ENCODE data around the gene UBTD1. TPM values are rescaled to one million over a fixed set of nuclear protein-coding genes. Genes with fewer than 3 reads are reported as not detected.

The UBTD1 gene
- polyA plus RNA-seq, 1 donor from 2014 or later, result 3.3 TPM

DNA sequence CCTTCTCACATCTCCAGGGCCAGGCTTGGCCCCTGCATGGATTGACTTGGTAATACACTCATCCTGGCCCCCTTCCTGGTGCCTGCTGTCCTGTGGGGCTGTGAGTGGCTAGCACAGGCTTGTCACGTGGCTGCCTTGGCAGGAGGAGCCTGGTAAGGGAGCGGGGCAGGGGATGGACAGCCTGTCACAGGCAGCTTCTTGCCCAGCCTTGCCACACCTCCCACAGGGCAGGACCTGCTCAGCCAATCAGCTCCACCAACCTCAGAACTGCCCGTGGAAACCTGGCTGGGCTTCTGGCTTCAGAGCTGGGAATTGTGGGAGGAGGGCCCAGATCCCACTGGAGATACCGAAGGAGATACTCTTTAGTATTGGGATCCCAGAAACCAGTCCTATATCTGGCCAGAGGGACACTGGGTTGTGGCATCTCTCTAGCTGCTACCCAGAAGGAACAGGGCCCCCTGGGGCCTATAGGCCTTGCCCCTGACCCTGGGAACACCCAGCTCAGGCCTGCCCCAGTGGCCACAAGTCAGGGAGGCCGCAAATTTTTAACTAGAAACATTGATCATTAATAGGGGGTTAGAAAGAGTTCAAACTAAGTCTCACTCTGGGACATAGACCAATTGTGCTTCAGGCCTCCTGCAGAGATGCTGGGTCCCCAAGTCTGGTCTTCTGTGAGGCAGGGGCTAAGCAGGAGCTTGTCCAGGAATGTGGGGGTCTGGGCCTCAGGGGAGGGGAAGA lies 85.5 kb downstream of the UBTD1 start, which contains the start of gene HOGA1:
TSS of gene HOGA1 (plus strand) at position 330 of the 738 bp plus-strand sequence. CDS start at position 645, 315 bp downstream.
- H3K27me3 ChIP-seq (ENCODE audit: insufficient read depth, low read depth, low read length), result no peaks in the 10 kb centered on the region
- TF ChIP-seq, protein P1, sequence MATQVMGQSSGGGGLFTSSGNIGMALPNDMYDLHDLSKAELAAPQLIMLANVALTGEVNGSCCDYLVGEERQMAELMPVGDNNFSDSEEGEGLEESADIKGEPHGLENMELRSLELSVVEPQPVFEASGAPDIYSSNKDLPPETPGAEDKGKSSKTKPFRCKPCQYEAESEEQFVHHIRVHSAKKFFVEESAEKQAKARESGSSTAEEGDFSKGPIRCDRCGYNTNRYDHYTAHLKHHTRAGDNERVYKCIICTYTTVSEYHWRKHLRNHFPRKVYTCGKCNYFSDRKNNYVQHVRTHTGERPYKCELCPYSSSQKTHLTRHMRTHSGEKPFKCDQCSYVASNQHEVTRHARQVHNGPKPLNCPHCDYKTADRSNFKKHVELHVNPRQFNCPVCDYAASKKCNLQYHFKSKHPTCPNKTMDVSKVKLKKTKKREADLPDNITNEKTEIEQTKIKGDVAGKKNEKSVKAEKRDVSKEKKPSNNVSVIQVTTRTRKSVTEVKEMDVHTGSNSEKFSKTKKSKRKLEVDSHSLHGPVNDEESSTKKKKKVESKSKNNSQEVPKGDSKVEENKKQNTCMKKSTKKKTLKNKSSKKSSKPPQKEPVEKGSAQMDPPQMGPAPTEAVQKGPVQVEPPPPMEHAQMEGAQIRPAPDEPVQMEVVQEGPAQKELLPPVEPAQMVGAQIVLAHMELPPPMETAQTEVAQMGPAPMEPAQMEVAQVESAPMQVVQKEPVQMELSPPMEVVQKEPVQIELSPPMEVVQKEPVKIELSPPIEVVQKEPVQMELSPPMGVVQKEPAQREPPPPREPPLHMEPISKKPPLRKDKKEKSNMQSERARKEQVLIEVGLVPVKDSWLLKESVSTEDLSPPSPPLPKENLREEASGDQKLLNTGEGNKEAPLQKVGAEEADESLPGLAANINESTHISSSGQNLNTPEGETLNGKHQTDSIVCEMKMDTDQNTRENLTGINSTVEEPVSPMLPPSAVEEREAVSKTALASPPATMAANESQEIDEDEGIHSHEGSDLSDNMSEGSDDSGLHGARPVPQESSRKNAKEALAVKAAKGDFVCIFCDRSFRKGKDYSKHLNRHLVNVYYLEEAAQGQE (IDR thresholded peaks at IDR 0.05; ENCODE audit: borderline replicate concordance), result no peak
- no peak for TF ChIP-seq TAF1 (IDR thresholded peaks at IDR 0.05; ENCODE audit: low read depth)
- no peak for TF ChIP-seq EZH2 (IDR thresholded peaks at IDR 0.05; ENCODE audit: borderline replicate concordance, insufficient read depth, low read length, poor library complexity, severe bottlenecking)
- no peak for TF ChIP-seq RAD21 (conservative IDR thresholded peaks at IDR 0.05)
- no peak for TF ChIP-seq SMC3 (conservative IDR thresholded peaks at IDR 0.05; ENCODE audit: poor library complexity)
- no peak for TF ChIP-seq MXI1 (conservative IDR thresholded peaks at IDR 0.05; ENCODE audit: poor library complexity, severe bottlenecking)
- TF ChIP-seq, protein P2, sequence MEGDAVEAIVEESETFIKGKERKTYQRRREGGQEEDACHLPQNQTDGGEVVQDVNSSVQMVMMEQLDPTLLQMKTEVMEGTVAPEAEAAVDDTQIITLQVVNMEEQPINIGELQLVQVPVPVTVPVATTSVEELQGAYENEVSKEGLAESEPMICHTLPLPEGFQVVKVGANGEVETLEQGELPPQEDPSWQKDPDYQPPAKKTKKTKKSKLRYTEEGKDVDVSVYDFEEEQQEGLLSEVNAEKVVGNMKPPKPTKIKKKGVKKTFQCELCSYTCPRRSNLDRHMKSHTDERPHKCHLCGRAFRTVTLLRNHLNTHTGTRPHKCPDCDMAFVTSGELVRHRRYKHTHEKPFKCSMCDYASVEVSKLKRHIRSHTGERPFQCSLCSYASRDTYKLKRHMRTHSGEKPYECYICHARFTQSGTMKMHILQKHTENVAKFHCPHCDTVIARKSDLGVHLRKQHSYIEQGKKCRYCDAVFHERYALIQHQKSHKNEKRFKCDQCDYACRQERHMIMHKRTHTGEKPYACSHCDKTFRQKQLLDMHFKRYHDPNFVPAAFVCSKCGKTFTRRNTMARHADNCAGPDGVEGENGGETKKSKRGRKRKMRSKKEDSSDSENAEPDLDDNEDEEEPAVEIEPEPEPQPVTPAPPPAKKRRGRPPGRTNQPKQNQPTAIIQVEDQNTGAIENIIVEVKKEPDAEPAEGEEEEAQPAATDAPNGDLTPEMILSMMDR (IDR thresholded peaks at IDR 0.05; ENCODE audit: poor library complexity, severe bottlenecking), result no peak
- no peak for TF ChIP-seq POLR2AphosphoS5 (IDR thresholded peaks at IDR 0.05)
- TF ChIP-seq EP300 (conservative IDR thresholded peaks at IDR 0.05; ENCODE audit: poor library complexity, severe bottlenecking), result no peak
- no peak within 1 kb of the TSS for H2AFZ ChIP-seq (ENCODE audit: low read depth, low read length)
- no peaks in the 10 kb centered on the region for H4K20me1 ChIP-seq (ENCODE audit: insufficient read depth)
- no peaks in the 10 kb centered on the region for H3K9me2 ChIP-seq (ENCODE audit: insufficient read depth, low read length)
- H3K4me3 ChIP-seq (ENCODE audit: low read length), result no peak within 1 kb of the TSS
- no peak within 1 kb of the TSS for H3K27ac ChIP-seq (ENCODE audit: low read length)
- H3F3A ChIP-seq (ENCODE audit: insufficient read depth, low read length, poor library complexity, severe bottlenecking), result no peaks in the 10 kb centered on the region
- no peaks in the 10 kb centered on the region for H3K9me3 ChIP-seq (ENCODE audit: low read length)
- no peaks in the 10 kb centered on the region for H3K36me3 ChIP-seq (ENCODE audit: insufficient read depth, low read length)
- no peak within 1 kb of the TSS for H3K4me2 ChIP-seq (ENCODE audit: low read length)
- H3K79me2 ChIP-seq (replicated peaks; ENCODE audit: insufficient read depth, low read length), result no peaks in the 10 kb centered on the region
- H3K9ac ChIP-seq (ENCODE audit: low read length), result no peak within 1 kb of the TSS

DNA sequence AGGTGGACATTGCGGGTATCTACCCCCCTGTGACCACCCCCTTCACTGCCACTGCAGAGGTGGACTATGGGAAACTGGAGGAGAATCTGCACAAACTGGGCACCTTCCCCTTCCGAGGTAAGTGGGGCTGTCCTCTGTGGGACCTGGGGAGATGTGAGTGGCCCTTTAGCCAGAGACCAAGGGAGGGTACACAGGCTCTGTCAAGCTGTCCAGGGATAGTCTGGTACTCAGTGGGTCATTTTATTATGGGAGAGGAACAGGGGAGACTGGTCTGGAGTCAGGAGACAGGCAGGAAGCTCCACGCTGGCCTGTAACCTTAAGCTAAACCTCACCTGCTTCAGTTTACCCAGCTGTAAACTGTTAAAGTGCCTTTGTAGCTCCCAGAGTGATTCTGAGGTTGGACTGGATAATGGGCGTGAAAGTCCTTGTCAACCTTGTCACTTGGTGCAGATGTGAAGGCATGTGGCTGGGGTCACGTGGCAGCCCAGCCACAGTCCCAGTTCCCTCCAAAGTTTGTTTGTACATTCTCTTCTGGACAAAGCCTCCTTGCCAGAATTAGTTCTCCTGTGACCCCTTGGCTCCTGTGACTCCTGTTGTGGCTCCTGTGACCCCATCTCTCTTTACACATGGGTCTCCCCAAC lies 86.2 kb downstream of the UBTD1 start:
- no peaks in the 10 kb centered on the region for H4K20me1 ChIP-seq (ENCODE audit: insufficient read depth)
- H3K9me2 ChIP-seq (ENCODE audit: insufficient read depth, low read length), result no peaks in the 10 kb centered on the region
- H3K9me3 ChIP-seq (ENCODE audit: low read length), result no peaks in the 10 kb centered on the region
- H3K4me3 ChIP-seq (ENCODE audit: low read length), result no peak overlapping the region
- no peak overlapping the region for H3K9ac ChIP-seq (ENCODE audit: low read length)
- H3K79me2 ChIP-seq (replicated peaks; ENCODE audit: insufficient read depth, low read length), result no peaks in the 10 kb centered on the region
- H3K36me3 ChIP-seq (ENCODE audit: insufficient read depth, low read length), result no peaks in the 10 kb centered on the region
- no peak overlapping the region for H3K27ac ChIP-seq (ENCODE audit: low read length)
- no peak overlapping the region for H2AFZ ChIP-seq (ENCODE audit: low read depth, low read length)
- H3K27me3 ChIP-seq (ENCODE audit: insufficient read depth, low read depth, low read length), result no peaks in the 10 kb centered on the region
- no peaks in the 10 kb centered on the region for H3F3A ChIP-seq (ENCODE audit: insufficient read depth, low read length, poor library complexity, severe bottlenecking)
- no peak overlapping the region for H3K4me2 ChIP-seq (ENCODE audit: low read length)
- TF ChIP-seq MXI1 (conservative IDR thresholded peaks at IDR 0.05; ENCODE audit: poor library complexity, severe bottlenecking) (no peak), EZH2 (IDR thresholded peaks at IDR 0.05; ENCODE audit: borderline replicate concordance, insufficient read depth, low read length, poor library complexity, severe bottlenecking) (no peak), SMC3 (conservative IDR thresholded peaks at IDR 0.05; ENCODE audit: poor library complexity) (no peak), POLR2AphosphoS5 (IDR thresholded peaks at IDR 0.05) (no peak), RAD21 (conservative IDR thresholded peaks at IDR 0.05) (no peak), EP300 (conservative IDR thresholded peaks at IDR 0.05; ENCODE audit: poor library complexity, severe bottlenecking) (no peak), TAF1 (IDR thresholded peaks at IDR 0.05; ENCODE audit: low read depth) (no peak)
- TF ChIP-seq, protein P2 (IDR thresholded peaks at IDR 0.05; ENCODE audit: poor library complexity, severe bottlenecking), result no peak
- TF ChIP-seq, protein P1 (IDR thresholded peaks at IDR 0.05; ENCODE audit: borderline replicate concordance), result no peak

All from neural cell (in vitro differentiated cells).